HepG2 (cell line): ENCODE data around the gene OTUB2. TPM values are rescaled to one million over a fixed set of nuclear protein-coding genes. Genes with fewer than 3 reads are reported as not detected.

Experiments
- BCLAF1 ChIP-seq: fragments of 450-650 bp; IDR thresholded peaks from 2 replicates; pipeline ENCODE4 v1.6.1; 2017; ENCODE audit warnings: mild to moderate bottlenecking
- DR1 ChIP-seq: sonication (generic); formaldehyde crosslinking; IDR thresholded peaks from 2 replicates; pipeline ENCODE4 v1.8.0; 2021; ENCODE audit warnings: mild to moderate bottlenecking, missing genetic modification reagents, inconsistent platforms
- GTF2F1 ChIP-seq: fragments of 150-350 bp; IDR thresholded peaks from 2 replicates; pipeline ENCODE4 v1.6.1; 2014; ENCODE audit warnings: low read length
- HDAC2 ChIP-seq: sonication (generic); formaldehyde crosslinking; IDR thresholded peaks from 2 replicates; pipeline ENCODE4 v1.4.0; 2020; ENCODE audit warnings: missing genetic modification reagents
- IRX3 ChIP-seq: sonication (generic); formaldehyde crosslinking; IDR thresholded peaks from 2 replicates; pipeline ENCODE4 v1.8.1; 2023; ENCODE audit warnings: mild to moderate bottlenecking, low read depth, missing genetic modification reagents, borderline replicate concordance
- KLF13 ChIP-seq: sonication (generic); formaldehyde crosslinking; IDR thresholded peaks from 2 replicates; pipeline ENCODE4 v1.4.0; 2020; ENCODE audit warnings: mild to moderate bottlenecking, missing genetic modification reagents
- MBNL3 ChIP-seq: fragments of 250-450 bp; sonication (Bioruptor Pico); conservative IDR thresholded peaks from 2 replicates; pipeline ENCODE4 v1.8.0; 2022; ENCODE audit warnings: mild to moderate bottlenecking, inconsistent platforms
- MEIS2 ChIP-seq: sonication (generic); formaldehyde crosslinking; IDR thresholded peaks from 2 replicates; pipeline ENCODE4 v1.9.0; 2021; ENCODE audit warnings: mild to moderate bottlenecking, missing genetic modification reagents
- PITX1 ChIP-seq: sonication (generic); formaldehyde crosslinking; IDR thresholded peaks from 2 replicates; pipeline ENCODE4 v1.5.1; 2020; ENCODE audit warnings: mild to moderate bottlenecking, missing genetic modification reagents
- REPIN1 ChIP-seq: sonication (generic); formaldehyde crosslinking; IDR thresholded peaks from 2 replicates; pipeline ENCODE4 v1.8.0; 2022; ENCODE audit warnings: missing genetic modification reagents, low read depth, mild to moderate bottlenecking, borderline replicate concordance
- SRSF1 ChIP-seq: fragments of 200-400 bp; formaldehyde crosslinking; optimal IDR thresholded peaks from 2 replicates; pipeline ENCODE3; 2017; ENCODE audit warnings: mild to moderate bottlenecking, low read depth, low read length, moderate library complexity
- STAT6 ChIP-seq: sonication (generic); formaldehyde crosslinking; IDR thresholded peaks from 2 replicates; pipeline ENCODE4 v1.4.0; 2020; ENCODE audit warnings: missing genetic modification reagents, mild to moderate bottlenecking, borderline replicate concordance
- TRAFD1 ChIP-seq: sonication (generic); formaldehyde crosslinking; IDR thresholded peaks from 2 replicates; pipeline ENCODE4 v1.5.1; 2020; ENCODE audit warnings: missing genetic modification reagents, mild to moderate bottlenecking, borderline replicate concordance
- ZBTB14 ChIP-seq: sonication (generic); formaldehyde crosslinking; IDR thresholded peaks from 2 replicates; pipeline ENCODE4 v1.4.0; 2020; ENCODE audit warnings: missing genetic modification reagents
- ZBTB26 ChIP-seq: IDR thresholded peaks from 2 replicates; pipeline ENCODE4 v1.6.1; 2016; ENCODE audit warnings: missing compliant biosample characterization, missing genetic modification reagents, borderline replicate concordance
- ZFP36 ChIP-seq: fragments of 150-350 bp; IDR thresholded peaks from 2 replicates; pipeline ENCODE4 v1.6.1; 2018; ENCODE audit warnings: borderline replicate concordance, low read length, low read depth; ENCODE audit not compliant: partially characterized antibody
- ZMYM4 ChIP-seq: sonication (generic); formaldehyde crosslinking; IDR thresholded peaks from 2 replicates; pipeline ENCODE4 v1.8.1; 2023; ENCODE audit warnings: mild to moderate bottlenecking, missing genetic modification reagents
- ZNF282 ChIP-seq: fragments of 450-650 bp; IDR thresholded peaks from 2 replicates; pipeline ENCODE4 v1.6.1; 2018; ENCODE audit not compliant: partially characterized antibody
- polyA plus RNA-seq, 8 experiments: library from polyadenylated mRNA; depleted of rRNA in 3 of 8; stranded (reverse) in 7 of 8; unstranded in 1 of 8; fragments of >200 nt; fragmentation: Illumina TruSeq in 4 of 8; extraction: Trizol in 4 of 8; gene quantifications; 2 replicates each; pipeline versions ENCODE4 v1.2.1 to v1.2.3, GENCODE V29; 2011 to 2016; ENCODE audit warnings: low read depth in 4 of 8, missing spikeins in 1 of 8, mixed read lengths in 1 of 8; ENCODE audit not compliant: insufficient read depth in 1 of 8
- total RNA-seq, 5 experiments: library from RNA; depleted of rRNA; stranded (reverse); fragments of >200 nt; fragmentation: Illumina TruSeq; extraction: Trizol; gene quantifications; 2 replicates each; pipeline ENCODE4 v1.2.3, GENCODE V29; 2016; ENCODE audit warnings: low read depth in 1 of 5

Gene OTUB2
- total and polyA plus RNA-seq, 2 of the 13 experiments (the other 11 are each of a cell fraction or from before 2014, with no cell fraction given) = 2.2 to 2.4 TPM

- TF ChIP-seq BCLAF1 = no peak
- no peak for TF ChIP-seq KLF13 (CRISPR knock-in tag)
- TF ChIP-seq ZBTB26 (CRISPR knock-in tag) = no peak
- no peak for TF ChIP-seq TRAFD1 (CRISPR knock-in tag)
- TF ChIP-seq GTF2F1 = no peak
- TF ChIP-seq ZNF282 = no peak
- no peak for TF ChIP-seq STAT6 (CRISPR knock-in tag)
- no peak for TF ChIP-seq SRSF1
- TF ChIP-seq DR1 (CRISPR knock-in tag) = no peak
- no peak for TF ChIP-seq MEIS2 (CRISPR knock-in tag)
- no peak for TF ChIP-seq MBNL3 (CRISPR knock-in tag)
- TF ChIP-seq HDAC2 = peak; percentile 42; the same call in 1 of the 2 replicates
- peak; percentile 42; the same call in 1 of the 2 replicates for TF ChIP-seq PITX1 (CRISPR knock-in tag)
- no peak for TF ChIP-seq ZFP36
- TF ChIP-seq ZBTB14 (CRISPR knock-in tag) = no peak
- no peak for TF ChIP-seq IRX3 (CRISPR knock-in tag)
- peak; percentile 80; the same call in 1 of the 2 replicates for TF ChIP-seq REPIN1 (CRISPR knock-in tag)
- peak; percentile 59; the same call in 1 of the 2 replicates for TF ChIP-seq ZMYM4 (CRISPR knock-in tag)
Observed at GRCh38 chr14:93984987-93985410, 41.1 kb upstream of the OTUB2 start (continued).
